Neuronal stem cell (in vitro differentiated cells): ENCODE data around the gene ZNF595.
"Not testable (repeated sequence)": the region's sequence is repeated elsewhere in the genome, so short reads cannot be mapped to it uniquely, and the experiment has no call there.

Source experiments
- DNase-seq: peaks from one replicate; pipeline ENCODE4 v3.0.0-alpha.2; 2013; ENCODE audit warnings: low spot score
- H2AFZ ChIP-seq: one replicate; pipeline ENCODE4 v1.6.1; 2013; ENCODE audit warnings: mild to moderate bottlenecking, low read length, inconsistent platforms
- H2AK5ac ChIP-seq: 2 replicates; pipeline ENCODE4 v1.6.1; 2013; ENCODE audit warnings: low read depth, mild to moderate bottlenecking, inconsistent platforms, low read length, moderate library complexity, mixed read lengths
- H2BK120ac ChIP-seq: 2 replicates; pipeline ENCODE4 v1.6.1; 2013; ENCODE audit warnings: low read depth, mild to moderate bottlenecking, inconsistent platforms, low read length, moderate library complexity, mixed read lengths
- H2BK12ac ChIP-seq: one replicate; pipeline ENCODE4 v1.6.1; 2013; ENCODE audit warnings: low read length, inconsistent platforms
- H2BK15ac ChIP-seq: 2 replicates; pipeline ENCODE4 v1.6.1; 2013; ENCODE audit warnings: mild to moderate bottlenecking, low read length, inconsistent platforms, mixed read lengths
- H2BK5ac ChIP-seq: one replicate; pipeline ENCODE4 v1.6.1; 2013; ENCODE audit warnings: inconsistent platforms, mild to moderate bottlenecking, low read length, moderate library complexity
- H3K14ac ChIP-seq: one replicate; pipeline ENCODE4 v1.6.1; 2013; ENCODE audit warnings: low read length, inconsistent platforms
- H3K18ac ChIP-seq: 2 replicates; pipeline ENCODE4 v1.6.1; 2013; ENCODE audit warnings: low read length, inconsistent platforms
- H3K23ac ChIP-seq: 2 replicates; pipeline ENCODE4 v1.6.1; 2013; ENCODE audit warnings: low read depth, mild to moderate bottlenecking, mixed read lengths, low read length, inconsistent platforms; ENCODE audit not compliant: poor library complexity
- H3K27ac ChIP-seq: replicated peaks from 3 replicates; pipeline ENCODE4 v1.5.1; 2013; ENCODE audit warnings: low read length, inconsistent platforms
- H3K27me3 ChIP-seq, 3 experiments: 2 replicates each; pipeline ENCODE4 v1.6.1; 2013; ENCODE audit warnings: low read length in 3 of 3, mild to moderate bottlenecking in 2 of 3, inconsistent platforms in 1 of 3, low read depth in 1 of 3, mixed read lengths in 1 of 3, moderate library complexity in 1 of 3; ENCODE audit not compliant: control insufficient read depth in 3 of 3, insufficient read depth in 3 of 3
- H3K36me3 ChIP-seq, 2 donors: replicated peaks in 1 of 2; 2 replicates each; pipeline ENCODE4 v1.6.1; 2013; ENCODE audit warnings: low read length in 2 of 2; ENCODE audit not compliant: control insufficient read depth in 2 of 2, insufficient read depth in 2 of 2
- H3K4ac ChIP-seq: 2 replicates; pipeline ENCODE4 v1.6.1; 2013; ENCODE audit warnings: inconsistent platforms, mild to moderate bottlenecking, low read length, moderate library complexity
- H3K4me1 ChIP-seq, 2 donors: 1 replicate in 1 of 2; 2 replicates in 1 of 2; pipeline ENCODE4 v1.6.1; 2013; ENCODE audit warnings: low read length in 2 of 2, low read depth in 1 of 2; ENCODE audit not compliant: control insufficient read depth in 2 of 2, insufficient read depth in 1 of 2
- H3K4me2 ChIP-seq: one replicate; pipeline ENCODE4 v1.6.1; 2013; ENCODE audit warnings: mild to moderate bottlenecking, low read length, inconsistent platforms; ENCODE audit not compliant: insufficient read depth, poor library complexity, severe bottlenecking
- H3K4me3 ChIP-seq, 2 donors: 2 replicates each; pipeline ENCODE4 v1.5.1; 2013; ENCODE audit warnings: low read length in 2 of 2, mild to moderate bottlenecking in 2 of 2, inconsistent platforms in 1 of 2, moderate library complexity in 1 of 2
- H3K79me1 ChIP-seq: one replicate; pipeline ENCODE4 v1.6.1; 2013; ENCODE audit warnings: low read depth, mild to moderate bottlenecking, inconsistent platforms, low read length, moderate library complexity
- H3K9ac ChIP-seq: one replicate; pipeline ENCODE4 v1.6.1; 2013; ENCODE audit warnings: mild to moderate bottlenecking, low read depth, low read length, inconsistent platforms; ENCODE audit not compliant: poor library complexity
- H3K9me3 ChIP-seq, 2 donors: replicated peaks in 1 of 2; 2 replicates each; pipeline versions ENCODE3 to v1.6.1; 2013; ENCODE audit warnings: low read length in 2 of 2, mild to moderate bottlenecking in 2 of 2, inconsistent platforms in 1 of 2, low read depth in 1 of 2, mixed read lengths in 1 of 2, moderate library complexity in 1 of 2; ENCODE audit not compliant: control insufficient read depth in 2 of 2, insufficient read depth in 1 of 2
- H4K8ac ChIP-seq: one replicate; pipeline ENCODE4 v1.6.1; 2013; ENCODE audit warnings: low read depth, mild to moderate bottlenecking, inconsistent platforms, low read length, moderate library complexity
- H4K91ac ChIP-seq: one replicate; pipeline ENCODE4 v1.6.1; 2013; ENCODE audit warnings: low read length, low read depth, mild to moderate bottlenecking, inconsistent platforms; ENCODE audit not compliant: poor library complexity
- WGBS, 2 donors: extraction: QIAGEN DNeasy Blood & Tissue Kit; methylation state at CpG; one replicate each; pipeline ENCODE4 v1.1.7; 2013; ENCODE audit warnings: missing lambda C conversion rate in 2 of 2, mixed read lengths in 1 of 2; ENCODE audit not compliant: insufficient read length in 2 of 2, insufficient replicate concordance in 1 of 2; ENCODE audit errors: extremely low coverage in 2 of 2; 5-methylcytosine and 5-hydroxymethylcytosine counted together

ZNF595 gene

DNA sequence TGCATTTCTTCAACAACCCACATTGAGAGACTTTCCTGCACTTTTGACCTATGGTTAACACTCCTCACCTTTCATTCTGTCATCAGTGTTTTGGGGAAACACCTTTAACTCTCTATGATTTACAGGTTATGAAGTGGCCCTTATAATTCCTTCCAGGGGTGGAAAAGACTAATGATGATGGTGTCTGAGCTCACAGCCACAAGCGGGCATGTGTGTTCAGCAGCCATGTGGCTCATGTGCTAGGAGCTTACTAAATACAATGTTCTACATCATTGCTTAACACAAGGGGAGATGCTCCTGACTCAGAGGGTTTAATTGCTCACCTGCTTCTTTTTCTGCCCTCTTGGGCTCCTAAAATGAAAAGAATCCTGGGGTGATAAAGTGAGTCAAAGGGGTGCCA is 28.8 kb upstream of the ZNF595 start:
- not testable (repeated sequence) for H3K4me1 ChIP-seq, H3K4me2 ChIP-seq, H3K18ac ChIP-seq, H3K27ac ChIP-seq, H3K36me3 ChIP-seq, H3K79me1 ChIP-seq, H2BK15ac ChIP-seq, H3K9ac ChIP-seq, H2AFZ ChIP-seq, H2BK12ac ChIP-seq, H4K8ac ChIP-seq, H3K4me3 ChIP-seq, H3K9me3 ChIP-seq, H4K91ac ChIP-seq, H3K4ac ChIP-seq, H3K14ac ChIP-seq, H3K23ac ChIP-seq, H2BK120ac ChIP-seq, H2BK5ac ChIP-seq, H3K27me3 ChIP-seq, DNase-seq, H2AK5ac ChIP-seq
- no CpG with 5 or more reads among the region's 1 CpG for WGBS, 2 donors

DNA sequence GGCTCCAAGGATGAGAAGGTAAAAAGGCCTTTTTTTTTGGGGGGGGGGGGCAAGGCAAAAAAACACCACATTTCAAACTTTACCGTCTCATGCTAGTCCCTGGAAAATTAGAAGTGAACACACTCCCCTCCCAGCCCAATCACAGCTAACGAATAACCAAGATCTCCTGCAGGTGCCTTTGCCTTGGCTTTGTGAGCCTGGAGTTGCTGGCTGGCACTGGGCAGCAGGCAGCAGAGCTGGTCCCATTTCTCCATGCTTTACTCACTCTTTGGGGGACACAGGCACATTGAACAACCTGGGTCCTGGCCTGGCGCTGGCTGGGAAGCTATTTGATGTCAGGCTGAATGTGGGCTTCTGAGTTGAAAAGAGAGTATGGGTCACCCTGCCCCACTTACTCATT is 25.6 kb upstream of the ZNF595 start:
- H3K4ac ChIP-seq, H3K18ac ChIP-seq, DNase-seq, H3K23ac ChIP-seq, H4K91ac ChIP-seq, H2AK5ac ChIP-seq, H3K79me1 ChIP-seq, H2BK5ac ChIP-seq, H2AFZ ChIP-seq, H3K14ac ChIP-seq, H3K4me2 ChIP-seq, H3K9ac ChIP-seq, H3K9me3 ChIP-seq, H3K27me3 ChIP-seq, H3K36me3 ChIP-seq, H2BK120ac ChIP-seq, H2BK15ac ChIP-seq, H3K4me1 ChIP-seq, H4K8ac ChIP-seq, H3K4me3 ChIP-seq, H3K27ac ChIP-seq, H2BK12ac ChIP-seq: not testable (repeated sequence)
- WGBS, 2 donors = no CpG with 5 or more reads among the region's 3 CpGs

DNA sequence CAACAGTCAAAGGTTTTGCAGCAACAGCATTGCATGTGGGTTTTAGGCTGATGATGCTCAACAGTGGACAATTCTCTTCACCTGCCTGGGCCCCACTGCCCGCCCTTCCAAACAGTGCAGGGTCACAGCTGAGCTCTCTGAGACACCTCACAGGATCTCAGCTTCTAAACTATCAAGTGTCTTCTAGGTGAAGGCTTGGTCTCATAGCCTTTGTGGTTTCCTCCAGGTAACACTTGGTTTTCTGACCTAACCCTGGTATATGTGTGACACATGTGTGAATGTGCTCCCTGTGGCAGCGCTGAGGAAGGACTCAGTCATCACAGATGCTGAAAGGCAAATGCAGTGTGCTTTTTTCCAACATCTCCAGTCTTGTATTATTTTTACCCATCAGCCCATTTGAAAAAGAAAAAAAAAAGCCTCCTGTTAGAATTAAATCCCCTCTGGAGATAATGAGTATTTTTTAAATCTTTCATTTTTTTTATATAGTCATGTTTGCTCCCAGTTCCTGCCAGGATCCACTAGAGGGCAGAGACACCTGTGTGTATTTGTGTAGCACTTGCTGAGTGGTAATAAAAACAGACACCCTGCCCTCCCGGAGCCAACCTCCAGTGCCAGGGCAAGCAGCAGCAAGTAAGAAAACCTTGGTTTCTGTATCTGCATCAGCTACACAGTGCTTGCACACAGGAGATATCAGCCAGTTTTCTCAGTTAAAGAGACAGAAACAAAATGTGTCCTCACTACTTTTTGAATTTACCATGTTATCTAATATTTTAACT is 24.2 kb upstream of the ZNF595 start:
- H3K9me3 ChIP-seq, DNase-seq, H2BK12ac ChIP-seq, H3K36me3 ChIP-seq, H3K4ac ChIP-seq, H3K4me2 ChIP-seq, H3K27me3 ChIP-seq, H2BK5ac ChIP-seq, H3K4me1 ChIP-seq, H4K8ac ChIP-seq, H3K14ac ChIP-seq, H3K27ac ChIP-seq, H3K4me3 ChIP-seq, H3K18ac ChIP-seq, H2AFZ ChIP-seq, H4K91ac ChIP-seq, H3K23ac ChIP-seq, H2AK5ac ChIP-seq, H3K9ac ChIP-seq, H3K79me1 ChIP-seq, H2BK120ac ChIP-seq, H2BK15ac ChIP-seq: not testable (repeated sequence)
- no CpG with 5 or more reads among the region's 3 CpGs for WGBS, 2 donors

DNA sequence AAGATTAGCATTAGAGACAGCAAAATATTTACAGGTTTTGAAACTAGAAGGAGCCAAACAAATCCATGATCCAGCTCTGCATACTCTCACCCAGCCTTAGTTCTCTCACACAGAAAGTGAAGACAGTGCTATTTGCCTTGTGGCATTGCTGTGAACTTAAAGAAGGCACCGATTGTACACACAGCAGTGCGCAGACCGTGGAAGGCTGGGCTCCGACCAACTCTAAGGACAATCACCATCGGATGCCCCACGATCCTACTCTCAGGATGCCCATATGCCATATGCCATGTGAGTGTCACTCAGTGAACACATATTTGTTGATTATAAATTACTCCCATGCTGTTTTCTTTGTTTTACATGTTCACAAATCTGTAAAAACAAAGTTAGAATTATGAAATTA is 19.8 kb upstream of the ZNF595 start:
- DNase-seq, H2BK15ac ChIP-seq, H4K8ac ChIP-seq, H2AK5ac ChIP-seq, H3K36me3 ChIP-seq, H3K27ac ChIP-seq, H2AFZ ChIP-seq, H3K14ac ChIP-seq, H3K4me3 ChIP-seq, H3K4me1 ChIP-seq, H3K79me1 ChIP-seq, H3K9ac ChIP-seq, H3K4ac ChIP-seq, H3K18ac ChIP-seq, H2BK120ac ChIP-seq, H3K27me3 ChIP-seq, H3K9me3 ChIP-seq, H4K91ac ChIP-seq, H3K23ac ChIP-seq, H2BK12ac ChIP-seq, H3K4me2 ChIP-seq, H2BK5ac ChIP-seq: not testable (repeated sequence)
- WGBS, 2 donors = no CpG with 5 or more reads among the region's 6 CpGs
